ENCODE measurements around the gene FAT1.

GRCh38 chr4:186553717-186554116 is 169.9 kb downstream of the FAT1 start:
- no peak for TF ChIP-seq POLR2A (IDR thresholded peaks at IDR 0.05; ENCODE audit: low read length)
- no peak for TF ChIP-seq GATA1 (IDR thresholded peaks at IDR 0.05; ENCODE audit: low read depth, low read length)

All from erythroblast (primary cell).